Mesothelial cell of epicardium (in vitro differentiated cells): ENCODE results near the gene CPNE6. TPM values are rescaled to one million over a fixed set of nuclear protein-coding genes. Genes with fewer than 3 reads are reported as not detected.
A peak's percentile ranks its signal among the peaks of the same experiment; 100 is the strongest.

Source experiments
- DNase-seq, 2 experiments: peaks; one replicate each; pipeline ENCODE4 v3.0.0; 2021; ENCODE audit warnings: low spot score in 2 of 2; ENCODE audit not compliant: unreplicated experiment in 2 of 2
- H3K27ac Mint-ChIP-seq: 2 replicates; pipeline ENCODE4 v1.8.0; 2021; ENCODE audit warnings: mixed read lengths
- H3K27me3 Mint-ChIP-seq: 2 replicates; pipeline ENCODE4 v1.8.0; 2021; ENCODE audit warnings: low read depth, mixed read lengths
- H3K36me3 Mint-ChIP-seq: 2 replicates; pipeline ENCODE4 v1.8.0; 2021; ENCODE audit warnings: mixed read lengths
- H3K4me1 Mint-ChIP-seq: 2 replicates; pipeline ENCODE4 v1.8.0; 2021; ENCODE audit warnings: mixed read lengths
- H3K4me3 Mint-ChIP-seq: 2 replicates; pipeline ENCODE4 v1.8.0; 2021; ENCODE audit warnings: mild to moderate bottlenecking, moderate library complexity, mixed read lengths
- H3K9me3 Mint-ChIP-seq: 2 replicates; pipeline ENCODE4 v1.8.0; 2021; ENCODE audit warnings: mixed read lengths
- total RNA-seq: library from RNA; stranded (reverse); gene quantifications from 3 replicates; pipeline ENCODE4 v1.2.1, GENCODE V29; 2021
- TF ChIP-seq, protein P1 (sequence below): fragments of 200-600 bp; sonication (generic); IDR thresholded peaks from one replicate; pipeline ENCODE4 v1.5.0; 2021; ENCODE audit warnings: antibody characterized with exemption; ENCODE audit not compliant: unreplicated experiment

Gene CPNE6
- total RNA-seq, 1 donor from 2014 or later = not detected

DNA sequence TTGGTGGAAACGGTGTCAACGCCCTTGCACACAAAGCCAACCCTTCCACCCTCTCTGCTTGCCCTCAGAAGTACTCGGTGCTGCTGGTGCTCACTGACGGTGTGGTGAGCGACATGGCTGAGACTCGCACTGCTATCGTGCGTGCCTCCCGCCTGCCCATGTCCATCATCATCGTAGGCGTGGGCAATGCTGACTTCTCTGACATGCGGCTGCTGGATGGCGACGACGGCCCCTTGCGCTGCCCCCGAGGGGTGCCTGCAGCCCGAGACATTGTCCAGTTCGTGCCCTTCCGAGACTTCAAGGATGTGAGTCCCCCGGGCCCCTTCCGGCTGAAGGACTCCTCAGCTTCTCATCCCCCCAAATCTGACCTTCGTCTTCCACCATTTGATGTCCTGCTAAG is 5.7 kb downstream of the CPNE6 start:
- H3K9me3 Mint-ChIP-seq = no peaks in the 10 kb centered on the region
- H3K4me1 Mint-ChIP-seq = peaks cover 32% of the 10 kb centered on the region
- no peak for DNase-seq
- H3K27me3 Mint-ChIP-seq = peaks cover 30% of the 10 kb centered on the region
- no peaks in the 10 kb centered on the region for H3K36me3 Mint-ChIP-seq
- TF ChIP-seq, protein P1, sequence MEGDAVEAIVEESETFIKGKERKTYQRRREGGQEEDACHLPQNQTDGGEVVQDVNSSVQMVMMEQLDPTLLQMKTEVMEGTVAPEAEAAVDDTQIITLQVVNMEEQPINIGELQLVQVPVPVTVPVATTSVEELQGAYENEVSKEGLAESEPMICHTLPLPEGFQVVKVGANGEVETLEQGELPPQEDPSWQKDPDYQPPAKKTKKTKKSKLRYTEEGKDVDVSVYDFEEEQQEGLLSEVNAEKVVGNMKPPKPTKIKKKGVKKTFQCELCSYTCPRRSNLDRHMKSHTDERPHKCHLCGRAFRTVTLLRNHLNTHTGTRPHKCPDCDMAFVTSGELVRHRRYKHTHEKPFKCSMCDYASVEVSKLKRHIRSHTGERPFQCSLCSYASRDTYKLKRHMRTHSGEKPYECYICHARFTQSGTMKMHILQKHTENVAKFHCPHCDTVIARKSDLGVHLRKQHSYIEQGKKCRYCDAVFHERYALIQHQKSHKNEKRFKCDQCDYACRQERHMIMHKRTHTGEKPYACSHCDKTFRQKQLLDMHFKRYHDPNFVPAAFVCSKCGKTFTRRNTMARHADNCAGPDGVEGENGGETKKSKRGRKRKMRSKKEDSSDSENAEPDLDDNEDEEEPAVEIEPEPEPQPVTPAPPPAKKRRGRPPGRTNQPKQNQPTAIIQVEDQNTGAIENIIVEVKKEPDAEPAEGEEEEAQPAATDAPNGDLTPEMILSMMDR = no peak
- H3K4me3 Mint-ChIP-seq = no peak overlapping the region
- H3K27ac Mint-ChIP-seq = no peak overlapping the region

DNA sequence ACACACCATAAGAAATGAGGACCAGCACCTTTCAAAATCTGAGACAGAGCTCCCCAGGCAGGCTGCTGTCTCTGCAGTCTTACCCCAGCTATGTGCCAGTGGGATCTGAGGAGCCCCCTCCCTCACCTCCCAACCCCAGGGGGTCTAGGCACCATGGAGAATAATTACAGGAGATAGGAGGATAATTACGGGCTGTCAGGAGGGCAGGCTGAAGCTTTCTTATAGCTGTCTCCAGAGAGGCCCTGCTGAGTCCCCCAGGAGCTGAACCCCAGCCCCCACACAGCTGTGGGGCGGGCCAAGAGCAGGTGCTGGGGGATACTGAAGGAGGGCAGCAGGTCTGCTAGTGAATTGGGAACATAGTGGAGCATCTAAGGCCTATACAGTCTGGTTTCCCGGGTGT is 6.8 kb downstream of the CPNE6 start:
- H3K36me3 Mint-ChIP-seq = no peaks in the 10 kb centered on the region
- no peak overlapping the region for H3K4me3 Mint-ChIP-seq
- no peak overlapping the region for H3K27ac Mint-ChIP-seq
- DNase-seq = no peak
- peaks cover 36% of the 10 kb centered on the region for H3K4me1 Mint-ChIP-seq
- H3K27me3 Mint-ChIP-seq = peaks cover 34% of the 10 kb centered on the region
- TF ChIP-seq, protein P1 = no peak
- no peaks in the 10 kb centered on the region for H3K9me3 Mint-ChIP-seq

DNA sequence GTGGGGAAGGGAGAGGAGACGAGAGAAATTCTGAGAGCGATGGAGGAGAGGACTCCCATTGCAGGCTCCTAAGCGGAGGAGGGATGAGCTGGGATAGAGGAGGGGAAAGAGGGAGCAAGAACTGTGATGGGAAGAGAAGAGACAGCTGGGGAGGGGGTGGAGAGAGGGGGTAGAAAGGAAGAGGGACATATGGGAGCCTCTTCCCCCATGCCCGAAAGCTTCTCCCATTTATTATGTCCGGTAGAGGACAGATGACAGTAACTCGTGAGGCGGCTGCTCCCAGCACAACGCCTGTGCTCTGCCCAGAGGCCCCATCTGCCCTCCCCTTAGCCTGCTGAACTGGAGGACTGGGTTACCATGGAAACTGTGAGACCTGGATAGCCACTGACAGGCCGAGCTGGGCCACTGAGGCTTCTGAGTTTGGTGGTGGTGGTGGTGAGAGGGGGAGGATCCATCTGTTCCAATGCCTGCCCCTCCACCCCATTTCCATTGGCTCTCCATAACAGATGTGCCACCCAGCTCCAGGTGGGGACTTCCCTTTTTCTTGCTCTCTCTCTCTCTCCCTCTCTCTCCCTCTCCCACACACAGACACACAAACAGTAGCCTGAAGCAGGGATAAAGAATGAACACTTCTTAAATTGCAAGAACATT is 8.3 kb downstream of the CPNE6 start:
- H3K27me3 Mint-ChIP-seq = peaks cover 37% of the 10 kb centered on the region
- H3K36me3 Mint-ChIP-seq = no peaks in the 10 kb centered on the region
- H3K27ac Mint-ChIP-seq = peak overlapping the region; percentile 47
- no peak for DNase-seq
- peaks cover 36% of the 10 kb centered on the region for H3K4me1 Mint-ChIP-seq
- TF ChIP-seq, protein P1 = no peak
- no peaks in the 10 kb centered on the region for H3K9me3 Mint-ChIP-seq
- peak overlapping the region; percentile 69 for H3K4me3 Mint-ChIP-seq

DNA sequence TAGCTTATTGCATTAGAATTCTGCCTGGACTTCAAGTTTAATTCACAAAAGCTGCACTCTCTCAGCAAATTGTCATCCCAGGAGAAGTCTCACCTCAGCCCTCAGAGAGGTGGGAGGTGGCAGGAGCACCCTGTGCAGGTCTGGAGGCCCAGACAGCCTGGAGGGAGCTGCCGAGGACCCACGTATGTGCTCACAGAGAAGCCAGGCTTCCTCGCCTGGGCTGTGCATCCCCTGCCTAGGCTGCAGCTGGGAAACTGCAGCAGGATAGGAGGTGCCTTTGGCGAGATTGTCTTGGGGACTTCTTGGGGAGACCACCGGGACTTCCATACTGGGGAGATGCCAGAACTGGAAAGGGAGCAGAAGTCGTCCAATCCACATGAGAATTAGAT is 8.8 kb downstream of the CPNE6 start:
- DNase-seq = no peak
- peaks cover 36% of the 10 kb centered on the region for H3K4me1 Mint-ChIP-seq
- H3K27ac Mint-ChIP-seq = peak overlapping the region; percentile 47
- TF ChIP-seq, protein P1 = no peak
- H3K36me3 Mint-ChIP-seq = no peaks in the 10 kb centered on the region
- H3K27me3 Mint-ChIP-seq = peaks cover 37% of the 10 kb centered on the region
- H3K9me3 Mint-ChIP-seq = no peaks in the 10 kb centered on the region
- peak overlapping the region; percentile 69 for H3K4me3 Mint-ChIP-seq

DNA sequence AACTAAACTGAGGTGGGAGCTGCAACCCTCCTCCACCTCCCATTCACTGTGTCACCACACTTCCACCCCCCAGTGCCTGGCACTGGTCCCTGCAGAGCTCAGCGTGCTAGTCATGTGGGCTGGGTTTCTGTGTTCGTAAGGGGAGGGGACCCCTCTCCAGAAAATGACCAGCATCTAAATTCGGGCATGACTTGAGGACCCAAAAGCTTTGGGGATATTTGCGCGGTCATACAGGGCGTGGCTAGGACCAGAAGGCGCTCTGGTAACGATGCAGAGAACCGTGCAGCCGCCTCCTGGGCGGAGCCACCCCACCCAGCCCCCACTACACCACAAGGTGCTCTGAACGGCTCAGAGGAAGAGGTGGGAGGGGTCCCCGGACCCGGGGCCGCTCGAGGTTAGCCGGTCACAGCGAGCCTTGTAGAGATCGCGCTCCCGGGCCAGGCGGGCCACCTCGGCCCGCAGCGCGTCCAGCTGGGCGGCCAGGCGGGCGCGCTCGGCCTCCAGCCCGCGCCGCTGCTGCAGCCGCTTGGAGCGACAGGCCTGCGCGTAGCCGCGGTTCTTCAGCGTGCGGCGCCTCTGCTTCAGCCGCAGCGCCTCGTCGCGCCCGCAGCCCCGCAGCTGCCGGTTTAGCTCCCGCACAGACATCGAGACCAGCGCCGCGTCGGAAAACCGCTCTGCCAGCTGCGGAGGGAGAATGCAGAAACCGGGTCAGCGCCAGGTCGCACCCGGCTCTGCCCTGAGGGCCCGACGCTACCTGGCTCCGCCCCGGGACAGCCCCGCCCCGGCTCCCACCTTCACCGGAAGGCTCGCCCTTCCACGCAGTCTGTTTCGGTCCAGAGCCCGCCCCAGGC is 9.8 kb downstream of the CPNE6 start:
- Mint-ChIP-seq H3K27me3 (peaks cover 37% of the 10 kb centered on the region), H3K27ac (no peak overlapping the region), H3K4me3 (peak overlapping the region; percentile 77), H3K4me1 (peaks cover 36% of the 10 kb centered on the region), H3K36me3 (no peaks in the 10 kb centered on the region), H3K9me3 (no peaks in the 10 kb centered on the region)
- peak in 1 of 2 experiments; percentile 68 for DNase-seq
- TF ChIP-seq, protein P1 = no peak
